ENCODE results near the gene L1CAM.

L1CAM gene

GRCh38 chrX:153871946-153872878, 13.8 kb downstream of the L1CAM start:
- Histone ChIP-seq H3K79me2 (ENCODE audit: insufficient read depth, low read length) (no peaks in the 10 kb centered on the region), H3K27me3 (ENCODE audit: low read length) (no peaks in the 10 kb centered on the region), H3K9me3 (ENCODE audit: insufficient read depth, low read length) (no peaks in the 10 kb centered on the region), H3K27ac (ENCODE audit: low read depth, low read length) (no peak overlapping the region), H3F3A (ENCODE audit: insufficient read depth) (no peaks in the 10 kb centered on the region), H3K4me2 (ENCODE audit: low read depth, low read length, poor library complexity, severe bottlenecking) (no peak overlapping the region), H3K9ac (ENCODE audit: low read length) (no peak overlapping the region), H3K9me2 (replicated peaks; ENCODE audit: insufficient read depth, low read length) (no peaks in the 10 kb centered on the region), H3K4me3 (ENCODE audit: insufficient read depth, low read length, poor library complexity, severe bottlenecking) (no peak overlapping the region), H4K20me1 (ENCODE audit: low read depth, low read length) (no peaks in the 10 kb centered on the region), H2AFZ (ENCODE audit: low read depth, low read length, severe bottlenecking) (no peak overlapping the region), H3K36me3 (ENCODE audit: low read length) (no peaks in the 10 kb centered on the region)
- TF ChIP-seq EZH2phosphoT487 (conservative IDR thresholded peaks at IDR 0.05; ENCODE audit: low read length): no peak
- TF ChIP-seq, protein P1, sequence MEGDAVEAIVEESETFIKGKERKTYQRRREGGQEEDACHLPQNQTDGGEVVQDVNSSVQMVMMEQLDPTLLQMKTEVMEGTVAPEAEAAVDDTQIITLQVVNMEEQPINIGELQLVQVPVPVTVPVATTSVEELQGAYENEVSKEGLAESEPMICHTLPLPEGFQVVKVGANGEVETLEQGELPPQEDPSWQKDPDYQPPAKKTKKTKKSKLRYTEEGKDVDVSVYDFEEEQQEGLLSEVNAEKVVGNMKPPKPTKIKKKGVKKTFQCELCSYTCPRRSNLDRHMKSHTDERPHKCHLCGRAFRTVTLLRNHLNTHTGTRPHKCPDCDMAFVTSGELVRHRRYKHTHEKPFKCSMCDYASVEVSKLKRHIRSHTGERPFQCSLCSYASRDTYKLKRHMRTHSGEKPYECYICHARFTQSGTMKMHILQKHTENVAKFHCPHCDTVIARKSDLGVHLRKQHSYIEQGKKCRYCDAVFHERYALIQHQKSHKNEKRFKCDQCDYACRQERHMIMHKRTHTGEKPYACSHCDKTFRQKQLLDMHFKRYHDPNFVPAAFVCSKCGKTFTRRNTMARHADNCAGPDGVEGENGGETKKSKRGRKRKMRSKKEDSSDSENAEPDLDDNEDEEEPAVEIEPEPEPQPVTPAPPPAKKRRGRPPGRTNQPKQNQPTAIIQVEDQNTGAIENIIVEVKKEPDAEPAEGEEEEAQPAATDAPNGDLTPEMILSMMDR (IDR thresholded peaks at IDR 0.05; ENCODE audit: insufficient read depth, low read length, poor library complexity, severe bottlenecking): no peak

GRCh38 chrX:153871451-153871850, 14.5 kb downstream of the L1CAM start:
- TF ChIP-seq, protein P1 (IDR thresholded peaks at IDR 0.05; ENCODE audit: insufficient read depth, low read length, poor library complexity, severe bottlenecking): no peak
- no peak for TF ChIP-seq EZH2phosphoT487 (conservative IDR thresholded peaks at IDR 0.05; ENCODE audit: low read length)

DNA sequence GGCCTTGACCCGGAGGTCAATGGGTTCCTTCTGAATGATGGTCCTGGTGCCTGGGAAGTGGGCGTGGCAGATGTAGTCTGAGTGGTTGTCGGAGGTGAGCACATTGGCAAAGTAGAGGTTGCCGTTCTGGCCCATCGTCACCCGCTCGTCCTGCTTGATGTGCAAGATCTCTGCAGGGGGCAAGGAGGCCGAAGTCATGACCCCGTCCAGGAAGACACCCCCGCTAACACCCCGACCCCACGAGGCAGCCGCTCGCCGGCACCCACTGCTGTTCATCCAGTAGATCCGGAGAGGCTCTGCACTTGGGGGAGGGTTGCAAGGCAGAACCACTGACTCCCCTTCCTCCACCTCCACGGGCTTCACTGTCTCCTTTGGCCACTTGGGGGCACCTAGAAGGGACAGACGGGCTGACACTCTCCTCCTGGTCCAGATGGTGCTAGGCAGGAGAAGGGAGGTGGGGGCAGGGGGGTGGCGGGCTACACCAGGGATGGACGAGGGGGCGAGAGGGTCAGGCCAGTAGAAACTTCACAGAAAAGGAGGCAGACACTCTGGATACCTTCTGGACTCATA, 15.1 kb downstream of the L1CAM start:
- H3K4me3 ChIP-seq (ENCODE audit: insufficient read depth, low read length, poor library complexity, severe bottlenecking): no peak overlapping the region
- no peaks in the 10 kb centered on the region for H3K36me3 ChIP-seq (ENCODE audit: low read length)
- H3F3A ChIP-seq (ENCODE audit: insufficient read depth): no peaks in the 10 kb centered on the region
- TF ChIP-seq, protein P1 (IDR thresholded peaks at IDR 0.05; ENCODE audit: insufficient read depth, low read length, poor library complexity, severe bottlenecking): no peak
- no peak for TF ChIP-seq EZH2phosphoT487 (conservative IDR thresholded peaks at IDR 0.05; ENCODE audit: low read length)
- no peaks in the 10 kb centered on the region for H3K79me2 ChIP-seq (ENCODE audit: insufficient read depth, low read length)
- no peak overlapping the region for H3K27ac ChIP-seq (ENCODE audit: low read depth, low read length)
- no peak overlapping the region for H2AFZ ChIP-seq (ENCODE audit: low read depth, low read length, severe bottlenecking)
- no peaks in the 10 kb centered on the region for H3K27me3 ChIP-seq (ENCODE audit: low read length)
- no peak overlapping the region for H3K4me2 ChIP-seq (ENCODE audit: low read depth, low read length, poor library complexity, severe bottlenecking)
- H3K9ac ChIP-seq (ENCODE audit: low read length): no peak overlapping the region
- no peaks in the 10 kb centered on the region for H4K20me1 ChIP-seq (ENCODE audit: low read depth, low read length)
- H3K9me2 ChIP-seq (replicated peaks; ENCODE audit: insufficient read depth, low read length): no peaks in the 10 kb centered on the region
- no peaks in the 10 kb centered on the region for H3K9me3 ChIP-seq (ENCODE audit: insufficient read depth, low read length)

More at GRCh38 chrX:153871451-153871850, 14.5 kb downstream of the L1CAM start:
- H3K9me3 ChIP-seq (ENCODE audit: insufficient read depth, low read length): no peaks in the 10 kb centered on the region
- no peak overlapping the region for H2AFZ ChIP-seq (ENCODE audit: low read depth, low read length, severe bottlenecking)
- H3F3A ChIP-seq (ENCODE audit: insufficient read depth): no peaks in the 10 kb centered on the region
- no peaks in the 10 kb centered on the region for H3K27me3 ChIP-seq (ENCODE audit: low read length)
- H3K79me2 ChIP-seq (ENCODE audit: insufficient read depth, low read length): no peaks in the 10 kb centered on the region
- H3K4me3 ChIP-seq (ENCODE audit: insufficient read depth, low read length, poor library complexity, severe bottlenecking): no peak overlapping the region
- no peak overlapping the region for H3K9ac ChIP-seq (ENCODE audit: low read length)
- H3K9me2 ChIP-seq (replicated peaks; ENCODE audit: insufficient read depth, low read length): no peaks in the 10 kb centered on the region
- H3K36me3 ChIP-seq (ENCODE audit: low read length): no peaks in the 10 kb centered on the region
- H4K20me1 ChIP-seq (ENCODE audit: low read depth, low read length): no peaks in the 10 kb centered on the region
- H3K4me2 ChIP-seq (ENCODE audit: low read depth, low read length, poor library complexity, severe bottlenecking): no peak overlapping the region
- H3K27ac ChIP-seq (ENCODE audit: low read depth, low read length): no peak overlapping the region
